ENCODE data around the gene AGBL4.
"Not testable (repeated sequence)": the region's sequence is repeated elsewhere in the genome, so short reads cannot be mapped to it uniquely, and the experiment has no call there.

The AGBL4 gene

GRCh38 chr1:48568501-48568900 is 1455.3 kb downstream of the AGBL4 start:
- no peak for DNase-seq

GRCh38 chr1:48566492-48566891 is 1457.3 kb downstream of the AGBL4 start:
- DNase-seq, result no peak

GRCh38 chr1:48563021-48563420 is 1460.7 kb downstream of the AGBL4 start:
- no peak for DNase-seq

- no peak for DNase-seq
Measured at GRCh38 chr1:48561444-48561843, 1462.3 kb downstream of the AGBL4 start.

- no peak for DNase-seq
Measured at GRCh38 chr1:48560577-48560976, 1463.2 kb downstream of the AGBL4 start.

- DNase-seq, result no peak
Measured at GRCh38 chr1:48560116-48560515, 1463.6 kb downstream of the AGBL4 start.

- DNase-seq, result no peak
Measured at GRCh38 chr1:48558366-48558765, 1465.4 kb downstream of the AGBL4 start.

GRCh38 chr1:48556186-48556850 is 1467.4 kb downstream of the AGBL4 start:
- no peak for DNase-seq

- DNase-seq, result no peak
Measured at GRCh38 chr1:48555271-48555670, 1468.5 kb downstream of the AGBL4 start.

GRCh38 chr1:48552903-48553606 is 1470.7 kb downstream of the AGBL4 start:
- no peak for DNase-seq

GRCh38 chr1:48552420-48552819 is 1471.3 kb downstream of the AGBL4 start:
- no peak for DNase-seq

GRCh38 chr1:48548985-48549384 is 1474.8 kb downstream of the AGBL4 start:
- DNase-seq, result no peak

GRCh38 chr1:48547561-48548220 is 1476.1 kb downstream of the AGBL4 start:
- no peak for DNase-seq

- no peak for DNase-seq
Measured at GRCh38 chr1:48543854-48544253, 1479.9 kb downstream of the AGBL4 start.

GRCh38 chr1:48540587-48540986 is 1483.2 kb downstream of the AGBL4 start:
- DNase-seq, result no peak

GRCh38 chr1:48536477-48536876 is 1487.3 kb downstream of the AGBL4 start:
- DNase-seq, result no peak

- no peak for DNase-seq
Measured at GRCh38 chr1:48532976-48533375, 1490.8 kb downstream of the AGBL4 start.

GRCh38 chr1:48530727-48531351 is 1492.9 kb downstream of the AGBL4 start:
- no peak for DNase-seq

- DNase-seq, result no peak
Measured at GRCh38 chr1:48527051-48527450, 1496.7 kb downstream of the AGBL4 start.

- no peak for DNase-seq
Measured at GRCh38 chr1:48526008-48526710, 1497.6 kb downstream of the AGBL4 start.

GRCh38 chr1:48524892-48525467 is 1498.8 kb downstream of the AGBL4 start:
- DNase-seq, result no peak

- no peak for DNase-seq
Measured at GRCh38 chr1:48523558-48523957, 1500.2 kb downstream of the AGBL4 start.

- DNase-seq, result not testable (repeated sequence)
Measured at GRCh38 chr1:48519896-48520295, 1503.9 kb downstream of the AGBL4 start.

Data from central memory CD4-positive, alpha-beta T cell (primary cell).